Mesenchymal stem cell (in vitro differentiated cells and primary cell): Measurements from ENCODE around the gene OR51L1. TPM values are rescaled to one million over a fixed set of nuclear protein-coding genes. Genes with fewer than 3 reads are reported as not detected.
"Not testable (repeated sequence)": the region's sequence is repeated elsewhere in the genome, so short reads cannot be mapped to it uniquely, and the experiment has no call there.

Experiments used
- DNase-seq: peaks from one replicate; pipeline ENCODE4 v3.0.0-alpha.2; 2013
- H2AFZ ChIP-seq: one replicate; pipeline ENCODE4 v1.6.1; 2013; ENCODE audit warnings: low read depth, mild to moderate bottlenecking, control low read depth, inconsistent platforms, low read length, moderate library complexity
- H2AK5ac ChIP-seq: 2 replicates; pipeline ENCODE4 v1.6.1; 2013; ENCODE audit warnings: low read length, moderate library complexity, mild to moderate bottlenecking, inconsistent platforms; ENCODE audit not compliant: severe bottlenecking
- H2BK120ac ChIP-seq: one replicate; pipeline ENCODE4 v1.6.1; 2013; ENCODE audit warnings: low read depth, mild to moderate bottlenecking, inconsistent platforms, low read length, moderate library complexity
- H2BK12ac ChIP-seq, 2 experiments: one replicate each; pipeline ENCODE4 v1.6.1; 2013; ENCODE audit warnings: inconsistent platforms in 2 of 2, low read length in 2 of 2, mild to moderate bottlenecking in 2 of 2, moderate library complexity in 2 of 2, control low read depth in 1 of 2
- H2BK15ac ChIP-seq: one replicate; pipeline ENCODE4 v1.6.1; 2013; ENCODE audit warnings: mild to moderate bottlenecking, low read depth, inconsistent platforms; ENCODE audit not compliant: poor library complexity, severe bottlenecking
- H2BK5ac ChIP-seq: 2 replicates; pipeline ENCODE4 v1.6.1; 2013; ENCODE audit warnings: low read depth, mild to moderate bottlenecking, low read length, control low read depth, inconsistent platforms; ENCODE audit not compliant: poor library complexity, severe bottlenecking
- H3K14ac ChIP-seq, 2 experiments: one replicate each; pipeline ENCODE4 v1.6.1; 2013; ENCODE audit warnings: inconsistent platforms in 2 of 2, low read length in 2 of 2, control low read depth in 1 of 2, mild to moderate bottlenecking in 1 of 2, moderate library complexity in 1 of 2
- H3K18ac ChIP-seq, 2 experiments: one replicate each; pipeline ENCODE4 v1.6.1; 2013; ENCODE audit warnings: inconsistent platforms in 2 of 2, low read length in 2 of 2, control low read depth in 1 of 2, low read depth in 1 of 2, mild to moderate bottlenecking in 1 of 2
- H3K23ac ChIP-seq, 2 experiments: one replicate each; pipeline ENCODE4 v1.6.1; 2013; ENCODE audit warnings: inconsistent platforms in 2 of 2, low read length in 2 of 2, mild to moderate bottlenecking in 2 of 2, moderate library complexity in 2 of 2, control low read depth in 1 of 2
- H3K27ac ChIP-seq: 2 replicates; pipeline ENCODE4 v1.5.1; 2013; ENCODE audit warnings: mild to moderate bottlenecking, moderate library complexity, low read length, control low read depth, inconsistent platforms; ENCODE audit not compliant: poor library complexity, severe bottlenecking
- H3K27me3 ChIP-seq, 2 experiments: 2 replicates each; pipeline versions ENCODE4 v1.6.1 to v1.7.0; 2013; ENCODE audit warnings: low read length in 2 of 2, mild to moderate bottlenecking in 2 of 2, moderate library complexity in 2 of 2, control low read depth in 1 of 2, inconsistent platforms in 1 of 2; ENCODE audit not compliant: control insufficient read depth in 1 of 2, insufficient read depth in 1 of 2
- H3K36me3 ChIP-seq, 2 experiments: 2 replicates each; pipeline versions ENCODE4 v1.6.1 to v1.7.0; 2013; ENCODE audit warnings: low read length in 2 of 2, control low read depth in 1 of 2, inconsistent platforms in 1 of 2, low read depth in 1 of 2, mild to moderate bottlenecking in 1 of 2; ENCODE audit not compliant: insufficient read depth in 2 of 2, control insufficient read depth in 1 of 2
- H3K4ac ChIP-seq, 2 experiments: one replicate each; pipeline ENCODE4 v1.6.1; 2013; ENCODE audit warnings: inconsistent platforms in 2 of 2, low read length in 2 of 2, mild to moderate bottlenecking in 2 of 2, moderate library complexity in 2 of 2, control low read depth in 1 of 2, low read depth in 1 of 2
- H3K4me1 ChIP-seq: 2 replicates; pipeline ENCODE4 v1.6.1; 2013; ENCODE audit warnings: low read depth, low read length, control low read depth; ENCODE audit not compliant: control insufficient read depth, insufficient read depth
- H3K4me2 ChIP-seq: 2 replicates; pipeline ENCODE4 v1.6.1; 2013; ENCODE audit warnings: low read length, mild to moderate bottlenecking, inconsistent platforms; ENCODE audit not compliant: poor library complexity, severe bottlenecking
- H3K4me3 ChIP-seq, 2 experiments: 2 replicates each; pipeline versions ENCODE4 v1.5.1 to v1.7.0; 2013; ENCODE audit warnings: low read length in 2 of 2, mild to moderate bottlenecking in 2 of 2, control low read depth in 1 of 2, low read depth in 1 of 2; ENCODE audit not compliant: insufficient read depth in 1 of 2
- H3K79me1 ChIP-seq: replicated peaks from 2 replicates; pipeline ENCODE4 v1.6.1; 2013; ENCODE audit warnings: mild to moderate bottlenecking, control low read depth, low read length, inconsistent platforms; ENCODE audit not compliant: poor library complexity, severe bottlenecking
- H3K9ac ChIP-seq: 2 replicates; pipeline ENCODE4 v1.7.0; 2013; ENCODE audit warnings: mild to moderate bottlenecking, low read length, moderate library complexity
- H3K9me3 ChIP-seq: 2 replicates; pipeline ENCODE4 v1.7.0; 2013; ENCODE audit warnings: mild to moderate bottlenecking, low read length; ENCODE audit not compliant: control insufficient read depth
- H4K8ac ChIP-seq: one replicate; pipeline ENCODE4 v1.6.1; 2013; ENCODE audit warnings: inconsistent platforms, mild to moderate bottlenecking, low read length, moderate library complexity
- H4K91ac ChIP-seq: one replicate; pipeline ENCODE4 v1.6.1; 2013; ENCODE audit warnings: mild to moderate bottlenecking, low read length, inconsistent platforms
- WGBS: methylation state at CpG from one replicate; pipeline ENCODE4 v1.1.7; 2013; ENCODE audit warnings: mixed read lengths; 5-methylcytosine and 5-hydroxymethylcytosine counted together
- polyA plus RNA-seq, 2 experiments: library from polyadenylated mRNA; stranded (reverse); fragments of 200-250 nt; gene quantifications; one replicate each; pipeline ENCODE4 v1.2.3, GENCODE V29; 2013

Gene OR51L1, protein sequence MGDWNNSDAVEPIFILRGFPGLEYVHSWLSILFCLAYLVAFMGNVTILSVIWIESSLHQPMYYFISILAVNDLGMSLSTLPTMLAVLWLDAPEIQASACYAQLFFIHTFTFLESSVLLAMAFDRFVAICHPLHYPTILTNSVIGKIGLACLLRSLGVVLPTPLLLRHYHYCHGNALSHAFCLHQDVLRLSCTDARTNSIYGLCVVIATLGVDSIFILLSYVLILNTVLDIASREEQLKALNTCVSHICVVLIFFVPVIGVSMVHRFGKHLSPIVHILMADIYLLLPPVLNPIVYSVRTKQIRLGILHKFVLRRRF
- not detected for polyA plus RNA-seq (2013, experiment 1 of 2)
- not detected for polyA plus RNA-seq (2013, experiment 2 of 2)

GRCh38 chr11:4994551-4994950 lies at the start of gene OR51L1:
OR51L1 (plus strand) TSS chr11:4994851; CDS start chr11:4998983, 4,132 bp downstream.
- Histone ChIP-seq H4K91ac (no peak within 1 kb of the TSS), H2BK5ac (no peak within 1 kb of the TSS), H2AK5ac (no peak within 1 kb of the TSS), H3K79me1 (no peaks in the 10 kb centered on the region), H3K27ac (no peak within 1 kb of the TSS), H3K14ac (no peak within 1 kb of the TSS), H4K8ac (no peak within 1 kb of the TSS), H2BK12ac (no peak within 1 kb of the TSS), H3K27me3 (no peaks in the 10 kb centered on the region), H3K4ac (no peak within 1 kb of the TSS), H3K18ac (no peak within 1 kb of the TSS), H2BK15ac (no peak within 1 kb of the TSS), H3K9me3 (no peaks in the 10 kb centered on the region), H3K9ac (no peak within 1 kb of the TSS), H3K4me2 (no peak within 1 kb of the TSS), H2AFZ (no peak within 1 kb of the TSS), H2BK120ac (no peak within 1 kb of the TSS), H3K4me1 (no peaks in the 10 kb centered on the region), H3K4me3 (no peak within 1 kb of the TSS), H3K23ac (no peak within 1 kb of the TSS), H3K36me3 (no peaks in the 10 kb centered on the region)
- WGBS, result no CpG with 5 or more reads among the region's 2 CpGs
- DNase-seq, result no peak

- Histone ChIP-seq H3K27me3 (no peaks in the 10 kb centered on the region), H3K23ac (no peak within 1 kb of the TSS), H3K27ac (no peak within 1 kb of the TSS), H3K4me2 (no peak within 1 kb of the TSS), H4K8ac (no peak within 1 kb of the TSS), H3K4me1 (no peaks in the 10 kb centered on the region), H3K9me3 (no peaks in the 10 kb centered on the region), H2BK120ac (no peak within 1 kb of the TSS), H2BK15ac (no peak within 1 kb of the TSS), H4K91ac (no peak within 1 kb of the TSS), H3K14ac (no peak within 1 kb of the TSS), H3K9ac (no peak within 1 kb of the TSS), H3K18ac (no peak within 1 kb of the TSS), H3K36me3 (no peaks in the 10 kb centered on the region), H2AK5ac (no peak within 1 kb of the TSS), H2AFZ (no peak within 1 kb of the TSS), H3K79me1 (no peaks in the 10 kb centered on the region), H2BK12ac (no peak within 1 kb of the TSS), H3K4ac (no peak within 1 kb of the TSS), H3K4me3 (no peak within 1 kb of the TSS), H2BK5ac (no peak within 1 kb of the TSS)
- no peak for DNase-seq
Measured at GRCh38 chr11:4947505-4947904, 47.1 kb upstream of the OR51L1 start, which contains the start of gene OR51A4. OR51A4 (minus strand) TSS chr11:4947605; CDS start chr11:4947100, 505 bp downstream.

GRCh38 chr11:4955613-4956012 lies 39.0 kb upstream of the OR51L1 start, which contains the start of gene OR51A2:
OR51A2 (minus strand) TSS chr11:4955713; CDS start chr11:4955713, 0 bp downstream.
- H3K9me3 ChIP-seq, H3K18ac ChIP-seq, H3K36me3 ChIP-seq, H2AFZ ChIP-seq, H3K23ac ChIP-seq, H4K91ac ChIP-seq, H3K4ac ChIP-seq, H3K79me1 ChIP-seq, H4K8ac ChIP-seq, H3K4me2 ChIP-seq, DNase-seq, H2BK5ac ChIP-seq, H2BK120ac ChIP-seq, H3K4me1 ChIP-seq, H2BK12ac ChIP-seq, H3K27ac ChIP-seq, H2BK15ac ChIP-seq, H3K4me3 ChIP-seq, H3K9ac ChIP-seq, H3K14ac ChIP-seq, H3K27me3 ChIP-seq, H2AK5ac ChIP-seq: not testable (repeated sequence)
- 65% methylated on average over 2 of the region's 2 CpGs for WGBS

DNA sequence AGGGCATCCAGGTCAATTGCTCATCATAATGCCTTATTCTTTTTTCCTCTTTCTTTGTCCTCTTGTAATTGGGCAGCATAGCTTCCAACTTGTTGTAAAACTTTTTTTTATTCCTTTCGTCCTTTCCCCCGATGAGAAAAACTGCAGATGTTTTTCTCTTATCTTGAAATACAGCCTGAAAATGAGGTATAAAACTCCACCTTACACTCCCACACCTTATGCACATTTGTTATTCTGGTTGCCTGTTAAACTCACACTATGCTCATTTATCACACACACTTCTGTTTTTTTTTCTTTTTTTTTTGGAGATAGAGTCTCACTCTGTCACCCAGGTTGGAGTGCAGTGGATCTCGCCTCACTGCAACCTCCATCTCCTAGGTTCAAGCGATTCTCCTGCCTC lies 37.3 kb upstream of the OR51L1 start:
- H4K91ac ChIP-seq, result no peak overlapping the region
- H4K8ac ChIP-seq, result no peak overlapping the region
- no peak overlapping the region for H3K27ac ChIP-seq
- H3K9ac ChIP-seq, result no peak overlapping the region
- no peak overlapping the region for H3K14ac ChIP-seq
- H3K4ac ChIP-seq, result no peak overlapping the region
- H3K9me3 ChIP-seq, result no peaks in the 10 kb centered on the region
- no peak overlapping the region for H2BK15ac ChIP-seq
- no peaks in the 10 kb centered on the region for H3K4me1 ChIP-seq
- no peak overlapping the region for H3K4me3 ChIP-seq
- no peak overlapping the region for H2AK5ac ChIP-seq
- H3K18ac ChIP-seq, result no peak overlapping the region
- H3K23ac ChIP-seq, result no peak overlapping the region
- no peak overlapping the region for H2BK5ac ChIP-seq
- no peaks in the 10 kb centered on the region for H3K79me1 ChIP-seq
- H2BK120ac ChIP-seq, result no peak overlapping the region
- H3K4me2 ChIP-seq, result no peak overlapping the region
- no peak overlapping the region for H2AFZ ChIP-seq
- WGBS, result 88% methylated on average over 4 of the region's 4 CpGs
- H3K27me3 ChIP-seq, result no peaks in the 10 kb centered on the region
- H2BK12ac ChIP-seq, result no peak overlapping the region
- H3K36me3 ChIP-seq, result no peaks in the 10 kb centered on the region
- no peak for DNase-seq
